CD1c-positive myeloid dendritic cell (primary cell): ENCODE data around the gene RUBCNL.
A peak's percentile ranks its signal among the peaks of the same experiment; 100 is the strongest.

Experiments
- DNase-seq: peaks from one replicate; pipeline ENCODE4 v3.0.0-alpha.2; 2016; ENCODE audit errors: extremely low spot score

RUBCNL gene

GRCh38 chr13:46310066-46310465 is 77.0 kb downstream of the RUBCNL start:
- no peak for DNase-seq

- no peak for DNase-seq
These were observed 79.5 kb downstream of the RUBCNL start for GRCh38 chr13:46307554-46307953.

GRCh38 chr13:46304546-46304945 is 82.5 kb downstream of the RUBCNL start:
- DNase-seq, result no peak

- DNase-seq, result peak; percentile 63
These were observed 83.2 kb downstream of the RUBCNL start for GRCh38 chr13:46303742-46304385.

- DNase-seq, result no peak
These were observed 89.7 kb downstream of the RUBCNL start for GRCh38 chr13:46297361-46297811.

- peak; percentile 49 for DNase-seq
These were observed 90.1 kb downstream of the RUBCNL start for GRCh38 chr13:46296921-46297320.

- DNase-seq, result peak; percentile 48
These were observed 90.8 kb downstream of the RUBCNL start for GRCh38 chr13:46296115-46296822.

- peak; percentile 87 for DNase-seq
These were observed 91.4 kb downstream of the RUBCNL start for GRCh38 chr13:46295491-46296114.

GRCh38 chr13:46293436-46293835 is 93.6 kb downstream of the RUBCNL start:
- peak; percentile 10 for DNase-seq
